CD4-positive, alpha-beta T cell (primary cell): Measurements from ENCODE around the gene VPS13A. TPM values are rescaled to one million over a fixed set of nuclear protein-coding genes. Genes with fewer than 3 reads are reported as not detected.

Source experiments
- ATAC-seq: fragments of 200-7000 bp; cut with Tn5 transposase; one replicate; pipeline ENCODE4 v1.10.0; 2022; ENCODE audit warnings: mild to moderate bottlenecking; ENCODE audit not compliant: poor library complexity
- CTCF ChIA-PET: fragments of 350-600 bp; sonication (Branson Sonifier 250); formaldehyde crosslinking; loops from one replicate; lab custom pipeline; 2021; ENCODE audit warnings: antibody characterized with exemption, inconsistent platforms; lab: Charles Lee
- POLR2A ChIA-PET: fragments of 350-600 bp; sonication (Branson Sonifier 250); formaldehyde crosslinking; loops from one replicate; lab custom pipeline; 2021; ENCODE audit warnings: antibody characterized with exemption, inconsistent platforms; lab: Charles Lee
- DNase-seq, 14 experiments: peaks; one replicate each; pipeline ENCODE4 v3.0.0-alpha.2; 2013 to 2020; ENCODE audit warnings: mixed read lengths in 2 of 14
- H3K27ac ChIP-seq, 2 donors: one replicate each; pipeline versions ENCODE4 v1.5.1 to v1.7.0; 2013; ENCODE audit warnings: low read length in 2 of 2, low read depth in 1 of 2, mild to moderate bottlenecking in 1 of 2
- H3K27me3 ChIP-seq, 2 experiments: 1 replicate in 1 of 2; 2 replicates in 1 of 2; pipeline versions ENCODE4 v1.6.1 to v1.7.0; 2013; ENCODE audit warnings: low read length in 2 of 2, control low read depth in 1 of 2, mild to moderate bottlenecking in 1 of 2, moderate library complexity in 1 of 2; ENCODE audit not compliant: insufficient read depth in 2 of 2, control insufficient read depth in 1 of 2
- H3K36me3 ChIP-seq: one replicate; pipeline ENCODE4 v1.6.1; 2013; ENCODE audit warnings: low read length, control low read depth; ENCODE audit not compliant: insufficient read depth
- H3K4me1 ChIP-seq: one replicate; pipeline ENCODE4 v1.6.1; 2013; ENCODE audit warnings: low read length, control low read depth; ENCODE audit not compliant: insufficient read depth
- H3K4me3 ChIP-seq: one replicate; pipeline ENCODE4 v1.5.1; 2013; ENCODE audit warnings: mild to moderate bottlenecking, low read length, moderate library complexity
- H3K9me3 ChIP-seq, 2 experiments: 1 replicate in 1 of 2; 2 replicates in 1 of 2; pipeline versions ENCODE4 v1.6.1 to v1.7.0; 2013; ENCODE audit warnings: low read length in 2 of 2, mild to moderate bottlenecking in 2 of 2, control low read depth in 1 of 2, moderate library complexity in 1 of 2; ENCODE audit not compliant: control insufficient read depth in 1 of 2, insufficient read depth in 1 of 2
- H3K27ac Mint-ChIP-seq: one replicate; pipeline ENCODE4 v1.8.0; 2020; ENCODE audit warnings: mixed read lengths
- H3K27me3 Mint-ChIP-seq: one replicate; pipeline ENCODE4 v1.8.0; 2021; ENCODE audit warnings: mixed read lengths
- H3K36me3 Mint-ChIP-seq: one replicate; pipeline ENCODE4 v1.8.0; 2021; ENCODE audit warnings: low read depth, mixed read lengths
- H3K4me1 Mint-ChIP-seq: one replicate; pipeline ENCODE4 v1.8.0; 2021; ENCODE audit warnings: low read depth, mixed read lengths
- H3K4me3 Mint-ChIP-seq: one replicate; pipeline ENCODE4 v1.8.0; 2020; ENCODE audit warnings: mild to moderate bottlenecking, mixed read lengths
- H3K9me3 Mint-ChIP-seq: one replicate; pipeline ENCODE4 v1.8.0; 2020; ENCODE audit warnings: mixed read lengths
- CTCF ChIP-seq: fragments of 200-600 bp; IDR thresholded peaks from one replicate; pipeline ENCODE4 v1.8.0; 2022; ENCODE audit warnings: antibody characterized with exemption, mild to moderate bottlenecking
- intact Hi-C, 2 experiments: fragments of 100-400 bp; cut with DNase I in 1 of 2; cut with micrococcal nuclease in 1 of 2; formaldehyde crosslinking; loops; one replicate each; pipeline versions ENCODE4 v1.15.1 to v1.9.0; 2023 to 2025; cut with DNase I, micrococcal nuclease
- total RNA-seq, 174 experiments: library from RNA in 2 of 174; stranded (reverse) in 2 of 174; gene quantifications; one replicate each; pipeline ENCODE4 v1.2.3 and lab custom pipeline; 2021 to 2026

VPS13A gene
- total RNA-seq, 2 experiments from 2014 or later, result 37.3 to 41.1 TPM

GRCh38 chr9:77454663-77455062, 277.3 kb downstream of the VPS13A start:
- POLR2A ChIA-PET, result interaction anchor here (0.7 to 1.6 kb wide), 2 partner anchors 21 to 712 kb away, joined by 3 to 6 read pairs; no protein-coding TSS in a partner anchor
- H3K27ac ChIP-seq, result no peak overlapping the region
- Mint-ChIP-seq H3K27ac (no peak overlapping the region), H3K4me3 (no peak overlapping the region), H3K9me3 (no peaks in the 10 kb centered on the region), H3K4me1 (peaks cover 29% of the 10 kb centered on the region), H3K36me3 (no peaks in the 10 kb centered on the region), H3K27me3 (no peaks in the 10 kb centered on the region)
- TF ChIP-seq CTCF, result no peak
- no peaks in the 10 kb centered on the region for H3K9me3 ChIP-seq
- no peaks in the 10 kb centered on the region for H3K27me3 ChIP-seq
- DNase-seq (no peak), ATAC-seq (no peak)
- H3K36me3 ChIP-seq, result no peaks in the 10 kb centered on the region
- peaks cover 8% of the 10 kb centered on the region for H3K4me1 ChIP-seq
- CTCF ChIA-PET, result no interaction called here
- intact Hi-C loops, result loop anchor here (5.0 to 10.0 kb wide), 3 partner anchors 300 to 760 kb away; no protein-coding TSS in a partner anchor
- H3K4me3 ChIP-seq, result no peak overlapping the region

DNA sequence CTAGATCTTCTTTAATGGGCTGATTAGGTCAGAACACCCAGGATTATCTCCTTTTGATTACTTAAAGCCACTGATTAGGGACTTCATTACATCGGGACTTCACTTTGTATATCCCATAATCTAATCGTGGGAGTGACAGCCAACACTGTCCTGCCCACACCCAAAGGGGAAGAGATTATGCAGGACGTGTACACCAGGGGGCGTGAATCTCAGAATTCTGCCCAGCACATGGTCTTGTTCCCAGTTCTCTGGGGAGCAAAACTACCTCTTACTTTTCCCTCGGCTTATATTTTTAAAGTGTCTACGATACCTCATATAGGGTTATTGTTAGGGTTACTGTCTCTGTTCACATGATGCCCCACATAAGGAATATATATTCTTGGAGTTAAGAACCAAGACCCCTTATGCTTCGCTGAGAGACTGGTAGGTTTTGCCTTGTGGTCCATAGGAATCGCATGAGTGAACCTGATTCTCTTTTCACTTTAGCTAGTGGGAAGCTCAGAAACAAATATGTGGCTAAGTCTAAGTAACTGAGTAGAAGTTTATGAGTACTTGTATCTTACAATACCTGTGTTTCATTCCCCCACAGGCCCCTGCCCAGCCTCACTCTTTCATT, 278.1 kb downstream of the VPS13A start:
- DNase-seq, result peak in 9 of 14 experiments; percentile 8 to 60 (median 28)
- ChIA-PET CTCF (interaction anchor here (1.8 to 2.9 kb wide), 2 partner anchors 13 to 21 kb away, joined by 7 to 12 read pairs; no protein-coding TSS in a partner anchor), POLR2A (no interaction called here)
- H3K27me3 Mint-ChIP-seq, result no peaks in the 10 kb centered on the region
- H3K9me3 ChIP-seq, result no peaks in the 10 kb centered on the region
- ATAC-seq, result no peak
- TF ChIP-seq CTCF, result peak; percentile 60
- H3K9me3 Mint-ChIP-seq, result no peaks in the 10 kb centered on the region
- no peak overlapping the region for H3K4me3 Mint-ChIP-seq
- H3K27ac ChIP-seq, result no peak overlapping the region
- peaks cover 29% of the 10 kb centered on the region for H3K4me1 Mint-ChIP-seq
- no peak overlapping the region for H3K4me3 ChIP-seq
- intact Hi-C loops, result loop anchor here (5.0 to 10.0 kb wide), 3 partner anchors 299 to 759 kb away; no protein-coding TSS in a partner anchor
- H3K4me1 ChIP-seq, result peaks cover 8% of the 10 kb centered on the region
- H3K27ac Mint-ChIP-seq, result no peak overlapping the region
- H3K36me3 ChIP-seq, result no peaks in the 10 kb centered on the region
- H3K36me3 Mint-ChIP-seq, result no peaks in the 10 kb centered on the region
- no peaks in the 10 kb centered on the region for H3K27me3 ChIP-seq

GRCh38 chr9:77456829-77457437, 279.6 kb downstream of the VPS13A start:
- no peaks in the 10 kb centered on the region for H3K9me3 ChIP-seq
- no peak overlapping the region for H3K27ac ChIP-seq
- H3K4me1 Mint-ChIP-seq, result peaks cover 29% of the 10 kb centered on the region
- ChIA-PET POLR2A (interaction anchor here (0.9 to 1.3 kb wide), 2 partner anchors 10 to 18 kb away, joined by 3 to 5 read pairs; no protein-coding TSS in a partner anchor), CTCF (interaction anchor here (0.8 to 2.9 kb wide), 11 partner anchors 8 to 885 kb away, joined by 3 to 12 read pairs (median 4); no protein-coding TSS in a partner anchor)
- H3K36me3 Mint-ChIP-seq, result no peaks in the 10 kb centered on the region
- peak; percentile 62 to 86 (median 76) for DNase-seq
- no peak overlapping the region for H3K4me3 Mint-ChIP-seq
- H3K9me3 Mint-ChIP-seq, result no peaks in the 10 kb centered on the region
- H3K4me3 ChIP-seq, result no peak overlapping the region
- H3K27me3 ChIP-seq, result no peaks in the 10 kb centered on the region
- TF ChIP-seq CTCF, result peak; percentile 80
- no peaks in the 10 kb centered on the region for H3K27me3 Mint-ChIP-seq
- no peaks in the 10 kb centered on the region for H3K36me3 ChIP-seq
- H3K4me1 ChIP-seq, result peaks cover 8% of the 10 kb centered on the region
- ATAC-seq, result peak; percentile 81
- intact Hi-C loops, result loop anchor here (5.0 to 10.0 kb wide), 3 partner anchors 298 to 758 kb away; no protein-coding TSS in a partner anchor
- no peak overlapping the region for H3K27ac Mint-ChIP-seq
